H9 (cell line): ENCODE data around the gene CERK. TPM values are rescaled to one million over a fixed set of nuclear protein-coding genes. Genes with fewer than 3 reads are reported as not detected.

Source experiments
- DNase-seq: peaks from one replicate; pipeline ENCODE4 v3.0.0-alpha.2; 2017
- H2AFZ ChIP-seq: one replicate; pipeline ENCODE4 v1.6.1; 2013; ENCODE audit warnings: mild to moderate bottlenecking, low read length, control low read depth, moderate library complexity
- H2AK5ac ChIP-seq: 2 replicates; pipeline ENCODE4 v1.6.1; 2013; ENCODE audit warnings: low read length, control low read depth, mixed read lengths; ENCODE audit not compliant: insufficient read length
- H2BK120ac ChIP-seq: one replicate; pipeline ENCODE4 v1.6.1; 2013; ENCODE audit warnings: low read depth, mild to moderate bottlenecking, low read length, control low read depth, inconsistent platforms; ENCODE audit not compliant: poor library complexity, severe bottlenecking
- H2BK12ac ChIP-seq: 2 replicates; pipeline ENCODE4 v1.6.1; 2013; ENCODE audit warnings: low read length, control low read depth, mixed read lengths, low read depth; ENCODE audit not compliant: insufficient read length
- H2BK15ac ChIP-seq: 2 replicates; pipeline ENCODE4 v1.6.1; 2013; ENCODE audit warnings: low read depth, low read length, control low read depth
- H2BK20ac ChIP-seq: one replicate; pipeline ENCODE4 v1.6.1; 2013; ENCODE audit warnings: low read depth, mild to moderate bottlenecking, low read length, control low read depth, inconsistent platforms; ENCODE audit not compliant: poor library complexity, severe bottlenecking
- H2BK5ac ChIP-seq: 2 replicates; pipeline ENCODE4 v1.6.1; 2013; ENCODE audit warnings: low read length, control low read depth, mixed read lengths; ENCODE audit not compliant: insufficient read length
- H3K14ac ChIP-seq: 2 replicates; pipeline ENCODE4 v1.6.1; 2013; ENCODE audit warnings: low read length, control low read depth; ENCODE audit not compliant: insufficient read depth
- H3K18ac ChIP-seq: 2 replicates; pipeline ENCODE4 v1.6.1; 2013; ENCODE audit warnings: low read depth, mild to moderate bottlenecking, mixed read lengths, low read length, control low read depth; ENCODE audit not compliant: insufficient read length
- H3K23ac ChIP-seq: 2 replicates; pipeline ENCODE4 v1.6.1; 2013; ENCODE audit warnings: low read length, control low read depth, mixed read lengths, low read depth; ENCODE audit not compliant: insufficient read length
- H3K23me2 ChIP-seq: 2 replicates; pipeline ENCODE4 v1.6.1; 2013; ENCODE audit warnings: low read depth, mild to moderate bottlenecking, mixed read lengths, low read length, control low read depth; ENCODE audit not compliant: insufficient read length, poor library complexity, severe bottlenecking
- H3K27ac ChIP-seq: 2 replicates; pipeline ENCODE4 v1.5.1; 2013; ENCODE audit warnings: low read length, control low read depth, mixed read lengths, low read depth; ENCODE audit not compliant: insufficient read length
- H3K27me3 ChIP-seq: 2 replicates; pipeline ENCODE4 v1.6.1; 2013; ENCODE audit warnings: low read length, control low read depth, inconsistent platforms; ENCODE audit not compliant: insufficient read depth
- H3K4ac ChIP-seq: 2 replicates; pipeline ENCODE4 v1.6.1; 2013; ENCODE audit warnings: low read depth, mild to moderate bottlenecking, control low read depth, inconsistent platforms, low read length, moderate library complexity
- H3K4me1 ChIP-seq: 2 replicates; pipeline ENCODE4 v1.6.1; 2013; ENCODE audit warnings: low read length, control low read depth, inconsistent platforms; ENCODE audit not compliant: insufficient read depth
- H3K4me2 ChIP-seq: 2 replicates; pipeline ENCODE4 v1.6.1; 2013; ENCODE audit warnings: low read length, control low read depth, mixed read lengths; ENCODE audit not compliant: insufficient read length, insufficient read depth
- H3K56ac ChIP-seq: 2 replicates; pipeline ENCODE4 v1.6.1; 2013; ENCODE audit warnings: low read depth, mild to moderate bottlenecking, mixed read lengths, low read length, control low read depth; ENCODE audit not compliant: insufficient read length
- H3K79me1 ChIP-seq: 2 replicates; pipeline ENCODE4 v1.6.1; 2013; ENCODE audit warnings: low read depth, mild to moderate bottlenecking, moderate library complexity, low read length, control low read depth, inconsistent platforms; ENCODE audit not compliant: insufficient read depth, poor library complexity, severe bottlenecking
- H3K79me2 ChIP-seq: 2 replicates; pipeline ENCODE4 v1.6.1; 2013; ENCODE audit warnings: low read length, control low read depth, inconsistent platforms; ENCODE audit not compliant: insufficient read depth
- H3K9ac ChIP-seq: 2 replicates; pipeline ENCODE4 v1.6.1; 2013; ENCODE audit warnings: low read length, control low read depth, mixed read lengths; ENCODE audit not compliant: insufficient read length; ENCODE audit errors: extremely low read depth
- H3K9me3 ChIP-seq: one replicate; pipeline ENCODE4 v1.6.1; 2013; ENCODE audit warnings: low read depth, low read length, inconsistent platforms; ENCODE audit not compliant: control insufficient read depth
- H3T11ph ChIP-seq: one replicate; pipeline ENCODE4 v1.6.1; 2013; ENCODE audit warnings: mild to moderate bottlenecking, low read length, control low read depth, inconsistent platforms
- H4K20me1 ChIP-seq: one replicate; pipeline ENCODE4 v1.6.1; 2013; ENCODE audit not compliant: control insufficient read depth, insufficient read length, insufficient read depth
- H4K5ac ChIP-seq: 2 replicates; pipeline ENCODE4 v1.6.1; 2013; ENCODE audit warnings: low read depth, mild to moderate bottlenecking, mixed read lengths, low read length, control low read depth; ENCODE audit not compliant: insufficient read length
- H4K8ac ChIP-seq: replicated peaks from 2 replicates; pipeline ENCODE4 v1.6.1; 2013; ENCODE audit warnings: low read length, control low read depth, mixed read lengths, low read depth; ENCODE audit not compliant: insufficient read length
- H4K91ac ChIP-seq: 2 replicates; pipeline ENCODE4 v1.6.1; 2013; ENCODE audit warnings: low read depth, mild to moderate bottlenecking, moderate library complexity, mixed read lengths, low read length, control low read depth; ENCODE audit not compliant: insufficient read length
- H3K27ac Mint-ChIP-seq, 3 experiments: 2 replicates in 2 of 3; 3 replicates in 1 of 3; pipeline ENCODE4 v1.8.0; 2020 to 2021; ENCODE audit warnings: mixed read lengths in 3 of 3, mild to moderate bottlenecking in 1 of 3, moderate library complexity in 1 of 3
- H3K27me3 Mint-ChIP-seq: 2 replicates; pipeline ENCODE4 v1.8.0; 2021; ENCODE audit warnings: low read depth, mild to moderate bottlenecking, moderate library complexity, mixed read lengths
- H3K36me3 Mint-ChIP-seq, 3 experiments: 2 replicates in 2 of 3; 3 replicates in 1 of 3; pipeline ENCODE4 v1.8.0; 2020 to 2021; ENCODE audit warnings: low read depth in 3 of 3, mixed read lengths in 3 of 3; ENCODE audit not compliant: insufficient read depth in 1 of 3
- H3K4me1 Mint-ChIP-seq, 2 experiments: 2 replicates each; pipeline ENCODE4 v1.8.0; 2020; ENCODE audit warnings: mixed read lengths in 2 of 2
- H3K4me3 Mint-ChIP-seq, 2 experiments: 2 replicates in 1 of 2; 3 replicates in 1 of 2; pipeline ENCODE4 v1.8.0; 2020 to 2021; ENCODE audit warnings: mild to moderate bottlenecking in 2 of 2, mixed read lengths in 2 of 2, moderate library complexity in 1 of 2
- H3K9me3 Mint-ChIP-seq, 2 experiments: 2 replicates in 1 of 2; 3 replicates in 1 of 2; pipeline ENCODE4 v1.8.0; 2020; ENCODE audit warnings: mild to moderate bottlenecking in 2 of 2, mixed read lengths in 2 of 2, moderate library complexity in 1 of 2
- WGBS: extraction: QIAGEN DNeasy Blood & Tissue Kit; methylation state at CpG from one replicate; pipeline ENCODE4 v1.1.7; 2013; ENCODE audit warnings: missing lambda C conversion rate, low lambda C conversion rate, mixed read lengths; ENCODE audit not compliant: insufficient read length; ENCODE audit errors: extremely low coverage; 5-methylcytosine and 5-hydroxymethylcytosine counted together
- total RNA-seq: library from RNA; stranded (reverse); gene quantifications from 2 replicates; pipeline ENCODE4 v1.2.1, GENCODE V29; 2021
- TF ChIP-seq, protein P1 (sequence below): fragments of 200-600 bp; sonication (generic); conservative IDR thresholded peaks from 3 replicates; pipeline ENCODE4 v1.8.0; 2021; ENCODE audit warnings: antibody characterized with exemption, mild to moderate bottlenecking

CERK gene
- total RNA-seq, 1 experiment from 2014 or later: 47.1 TPM

- no peaks in the 10 kb centered on the region for H4K20me1 ChIP-seq
- WGBS: no CpG with 5 or more reads among the region's 16 CpGs
- H3K79me2 ChIP-seq: no peaks in the 10 kb centered on the region
- H2BK20ac ChIP-seq: no peak overlapping the region
- no peak overlapping the region for H2BK15ac ChIP-seq
- H4K91ac ChIP-seq: no peak overlapping the region
- H2BK5ac ChIP-seq: no peak overlapping the region
- no peak overlapping the region for H3T11ph ChIP-seq
- H3K4me1 ChIP-seq: no peaks in the 10 kb centered on the region; the same call in 1 of the 2 replicates
- no peak overlapping the region for H3K23ac ChIP-seq
- H2AFZ ChIP-seq: no peak overlapping the region
- no peak overlapping the region for H3K9ac ChIP-seq
- Mint-ChIP-seq H3K4me3 (no peak overlapping the region), H3K36me3 (no peaks in the 10 kb centered on the region), H3K27me3 (no peaks in the 10 kb centered on the region), H3K9me3 (no peaks in the 10 kb centered on the region), H3K4me1 (peaks cover 3 to 8% of the 10 kb centered on the region in 2 experiments; a peak in 2 of 4 replicates), H3K27ac (no peak overlapping the region)
- no peaks in the 10 kb centered on the region for H3K27me3 ChIP-seq
- no peak overlapping the region for H4K5ac ChIP-seq
- no peak overlapping the region for H3K56ac ChIP-seq
- no peak overlapping the region for H2BK12ac ChIP-seq
- H4K8ac ChIP-seq: no peak overlapping the region
- no peak overlapping the region for H3K18ac ChIP-seq
- H3K79me1 ChIP-seq: no peaks in the 10 kb centered on the region
- no peak overlapping the region for H3K4ac ChIP-seq
- H2AK5ac ChIP-seq: no peak overlapping the region
- H3K14ac ChIP-seq: no peak overlapping the region; the same call in 1 of the 2 replicates
- TF ChIP-seq, protein P1, sequence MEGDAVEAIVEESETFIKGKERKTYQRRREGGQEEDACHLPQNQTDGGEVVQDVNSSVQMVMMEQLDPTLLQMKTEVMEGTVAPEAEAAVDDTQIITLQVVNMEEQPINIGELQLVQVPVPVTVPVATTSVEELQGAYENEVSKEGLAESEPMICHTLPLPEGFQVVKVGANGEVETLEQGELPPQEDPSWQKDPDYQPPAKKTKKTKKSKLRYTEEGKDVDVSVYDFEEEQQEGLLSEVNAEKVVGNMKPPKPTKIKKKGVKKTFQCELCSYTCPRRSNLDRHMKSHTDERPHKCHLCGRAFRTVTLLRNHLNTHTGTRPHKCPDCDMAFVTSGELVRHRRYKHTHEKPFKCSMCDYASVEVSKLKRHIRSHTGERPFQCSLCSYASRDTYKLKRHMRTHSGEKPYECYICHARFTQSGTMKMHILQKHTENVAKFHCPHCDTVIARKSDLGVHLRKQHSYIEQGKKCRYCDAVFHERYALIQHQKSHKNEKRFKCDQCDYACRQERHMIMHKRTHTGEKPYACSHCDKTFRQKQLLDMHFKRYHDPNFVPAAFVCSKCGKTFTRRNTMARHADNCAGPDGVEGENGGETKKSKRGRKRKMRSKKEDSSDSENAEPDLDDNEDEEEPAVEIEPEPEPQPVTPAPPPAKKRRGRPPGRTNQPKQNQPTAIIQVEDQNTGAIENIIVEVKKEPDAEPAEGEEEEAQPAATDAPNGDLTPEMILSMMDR: no peak
- H3K23me2 ChIP-seq: no peaks in the 10 kb centered on the region
- H3K9me3 ChIP-seq: no peaks in the 10 kb centered on the region
- H2BK120ac ChIP-seq: no peak overlapping the region
- DNase-seq: no peak
- no peak overlapping the region for H3K27ac ChIP-seq
- H3K4me2 ChIP-seq: no peak overlapping the region
These were observed 58.3 kb downstream of the CERK start for GRCh38 chr22:46679706-46680269.
